DND-41 (cell line): Measurements from ENCODE around the gene DISC1.

Experiments used
- ATAC-seq: fragments of 200-7000 bp; cut with Tn5 transposase; 3 replicates; pipeline ENCODE4 v1.9.1; 2021; ENCODE audit warnings: low read depth; ENCODE audit not compliant: insufficient read depth
- DNase-seq: peaks from one replicate; pipeline ENCODE4 v3.0.0-alpha.2; 2020
- H2AFZ ChIP-seq: 2 replicates; pipeline ENCODE4 v1.6.0; 2012; ENCODE audit warnings: low read depth, low read length
- H3K27ac ChIP-seq: 2 replicates; pipeline ENCODE4 v1.5.1; 2012; ENCODE audit warnings: low read length, inconsistent platforms
- H3K27me3 ChIP-seq: fragments of 200-600 bp; sonication (generic); 2 replicates; pipeline ENCODE4 v1.6.0; 2012; ENCODE audit warnings: low read length, mild to moderate bottlenecking, inconsistent platforms; ENCODE audit not compliant: insufficient read depth, poor library complexity
- H3K36me3 ChIP-seq: 2 replicates; pipeline ENCODE4 v1.5.1; 2012; ENCODE audit warnings: low read length, inconsistent platforms; ENCODE audit not compliant: insufficient read depth
- H3K4me1 ChIP-seq: 2 replicates; pipeline ENCODE4 v1.5.1; 2012; ENCODE audit warnings: mild to moderate bottlenecking, low read length; ENCODE audit not compliant: insufficient read depth
- H3K4me2 ChIP-seq: 2 replicates; pipeline ENCODE4 v1.6.0; 2012; ENCODE audit warnings: mild to moderate bottlenecking, moderate library complexity, low read length, inconsistent platforms; ENCODE audit not compliant: insufficient read depth
- H3K4me3 ChIP-seq, 2 experiments: fragments of 200-600 bp in 1 of 2; shearing (Covaris generic) in 1 of 2; 2 replicates each; pipeline ENCODE4 v1.5.1; 2012 to 2016; ENCODE audit warnings: inconsistent platforms in 2 of 2, low read length in 2 of 2, mild to moderate bottlenecking in 2 of 2, low read depth in 1 of 2, moderate library complexity in 1 of 2
- H3K79me2 ChIP-seq: 2 replicates; pipeline ENCODE4 v1.6.0; 2012; ENCODE audit warnings: low read length, inconsistent platforms; ENCODE audit not compliant: insufficient read depth
- H3K9ac ChIP-seq: 2 replicates; pipeline ENCODE4 v1.6.0; 2012; ENCODE audit warnings: low read depth, mild to moderate bottlenecking, inconsistent platforms, low read length, moderate library complexity
- H3K9me3 ChIP-seq: 2 replicates; pipeline ENCODE4 v1.5.1; 2012; ENCODE audit warnings: low read length, moderate library complexity, mild to moderate bottlenecking, inconsistent platforms; ENCODE audit not compliant: insufficient read depth, severe bottlenecking
- H4K20me1 ChIP-seq: 2 replicates; pipeline ENCODE4 v1.6.0; 2012; ENCODE audit warnings: low read length; ENCODE audit not compliant: insufficient read depth
- EZH2 ChIP-seq: IDR thresholded peaks from 3 replicates; pipeline ENCODE4 v1.6.1; 2012; ENCODE audit warnings: borderline replicate concordance, low read depth, mild to moderate bottlenecking, moderate library complexity, low read length, inconsistent platforms; ENCODE audit not compliant: severe bottlenecking
- TF ChIP-seq, protein P1 (sequence below): IDR thresholded peaks from 2 replicates; pipeline ENCODE4 v1.5.1; 2012; ENCODE audit warnings: borderline replicate concordance, low read length, moderate library complexity, mild to moderate bottlenecking; ENCODE audit not compliant: poor library complexity, severe bottlenecking; ENCODE audit errors: extremely low read depth

DISC1 gene

DNA sequence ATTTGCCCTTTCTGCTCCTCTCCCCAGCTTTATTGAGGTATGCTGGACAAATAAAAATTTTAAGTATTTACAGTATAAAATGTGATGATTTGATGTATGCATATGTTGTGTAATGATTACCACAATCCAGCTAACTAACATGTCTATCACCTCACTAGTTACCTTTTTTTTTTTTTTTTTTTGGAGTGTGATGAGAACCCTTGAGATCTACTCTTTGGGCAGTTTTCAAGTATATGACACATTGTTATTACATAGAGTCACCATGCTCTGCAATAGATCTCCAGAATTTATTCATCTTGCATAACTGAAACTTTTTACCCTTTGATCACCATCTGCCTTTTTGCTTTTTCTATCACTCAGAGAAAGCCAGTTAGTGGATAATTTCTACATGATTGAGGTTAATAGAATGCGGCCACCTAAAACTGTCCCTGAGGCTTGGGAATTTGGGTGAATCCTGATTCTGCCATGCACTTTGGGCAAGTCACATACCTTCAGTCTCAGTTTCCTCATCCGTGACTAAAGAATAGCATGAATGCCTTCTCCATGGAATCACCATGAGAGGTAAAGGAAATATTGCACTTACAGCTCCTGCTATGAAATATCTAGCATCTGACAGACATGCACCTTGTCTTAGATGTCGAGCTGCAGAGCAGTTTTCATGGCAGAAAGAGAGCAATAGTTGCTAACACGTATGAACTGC, 295.2 kb downstream of the DISC1 start:
- no peaks in the 10 kb centered on the region for H3K9me3 ChIP-seq
- no peak for ATAC-seq

DNA sequence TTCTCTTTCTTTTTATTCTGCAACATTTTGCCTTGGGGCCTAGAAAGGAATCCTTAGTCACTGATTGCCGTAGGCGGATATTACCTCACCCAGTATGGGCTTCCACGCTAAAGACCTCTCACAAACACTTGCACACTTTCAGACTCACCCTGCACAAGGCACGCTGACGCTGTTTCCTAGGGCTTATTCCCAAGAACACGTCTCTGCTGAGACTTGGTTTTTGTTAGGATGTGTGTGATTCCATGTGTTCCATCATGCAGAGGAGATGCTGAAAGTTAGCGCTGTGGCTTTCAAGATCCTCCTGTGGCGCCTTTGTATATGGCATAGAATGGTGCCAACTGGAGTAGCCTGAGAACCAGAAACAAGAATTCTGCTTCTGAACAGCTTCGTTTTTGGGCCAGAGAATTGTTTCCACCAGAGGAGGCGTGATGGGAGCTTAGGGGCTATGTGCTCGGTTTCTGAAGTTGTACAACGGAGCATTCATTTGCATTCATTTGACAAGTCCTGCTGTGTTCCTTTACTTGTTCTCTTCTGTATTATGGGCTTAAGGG, 297.0 kb downstream of the DISC1 start:
- no peak overlapping the region for H3K4me3 ChIP-seq
- no peaks in the 10 kb centered on the region for H3K27me3 ChIP-seq
- peaks cover 14% of the 10 kb centered on the region for H3K4me1 ChIP-seq
- no peaks in the 10 kb centered on the region for H4K20me1 ChIP-seq
- no peak for DNase-seq
- H3K36me3 ChIP-seq: no peaks in the 10 kb centered on the region
- no peak overlapping the region for H3K4me2 ChIP-seq
- TF ChIP-seq, protein P1, sequence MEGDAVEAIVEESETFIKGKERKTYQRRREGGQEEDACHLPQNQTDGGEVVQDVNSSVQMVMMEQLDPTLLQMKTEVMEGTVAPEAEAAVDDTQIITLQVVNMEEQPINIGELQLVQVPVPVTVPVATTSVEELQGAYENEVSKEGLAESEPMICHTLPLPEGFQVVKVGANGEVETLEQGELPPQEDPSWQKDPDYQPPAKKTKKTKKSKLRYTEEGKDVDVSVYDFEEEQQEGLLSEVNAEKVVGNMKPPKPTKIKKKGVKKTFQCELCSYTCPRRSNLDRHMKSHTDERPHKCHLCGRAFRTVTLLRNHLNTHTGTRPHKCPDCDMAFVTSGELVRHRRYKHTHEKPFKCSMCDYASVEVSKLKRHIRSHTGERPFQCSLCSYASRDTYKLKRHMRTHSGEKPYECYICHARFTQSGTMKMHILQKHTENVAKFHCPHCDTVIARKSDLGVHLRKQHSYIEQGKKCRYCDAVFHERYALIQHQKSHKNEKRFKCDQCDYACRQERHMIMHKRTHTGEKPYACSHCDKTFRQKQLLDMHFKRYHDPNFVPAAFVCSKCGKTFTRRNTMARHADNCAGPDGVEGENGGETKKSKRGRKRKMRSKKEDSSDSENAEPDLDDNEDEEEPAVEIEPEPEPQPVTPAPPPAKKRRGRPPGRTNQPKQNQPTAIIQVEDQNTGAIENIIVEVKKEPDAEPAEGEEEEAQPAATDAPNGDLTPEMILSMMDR: no peak
- no peak for TF ChIP-seq EZH2
- ATAC-seq: no peak
- no peaks in the 10 kb centered on the region for H3K79me2 ChIP-seq
- no peak overlapping the region for H3K9ac ChIP-seq
- no peaks in the 10 kb centered on the region for H3K9me3 ChIP-seq
- no peak overlapping the region for H3K27ac ChIP-seq
- H2AFZ ChIP-seq: no peak overlapping the region

More for the DNA sequence above, 295.2 kb downstream of the DISC1 start:
- Histone ChIP-seq H3K4me2 (no peak overlapping the region), H3K9ac (no peak overlapping the region), H3K27ac (no peak overlapping the region), H4K20me1 (no peaks in the 10 kb centered on the region), H3K27me3 (no peaks in the 10 kb centered on the region), H3K79me2 (no peaks in the 10 kb centered on the region), H3K36me3 (no peaks in the 10 kb centered on the region), H2AFZ (no peak overlapping the region), H3K4me1 (peaks cover 22% of the 10 kb centered on the region), H3K4me3 (no peak overlapping the region)
- no peak for DNase-seq
- TF ChIP-seq, protein P1: no peak
- no peak for TF ChIP-seq EZH2

DNA sequence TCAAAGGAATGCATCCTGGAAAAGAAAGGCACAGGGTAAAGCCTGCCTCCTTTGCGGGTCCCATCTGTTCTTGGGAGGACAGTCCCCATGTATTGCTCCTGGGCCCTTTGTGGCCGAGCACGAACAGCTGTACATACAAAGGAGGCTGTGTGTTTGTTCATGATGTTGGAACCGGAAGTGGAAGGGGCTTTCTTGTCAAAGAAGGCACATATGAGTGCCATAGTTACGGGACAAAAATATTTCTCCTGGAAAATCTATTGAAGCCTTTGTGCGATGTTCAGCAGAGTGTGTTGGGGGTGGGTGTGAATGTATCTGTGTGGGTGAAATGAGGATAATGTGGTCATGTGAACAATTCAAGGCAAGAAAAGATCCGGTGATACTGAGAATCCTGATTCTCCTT, 297.6 kb downstream of the DISC1 start:
- ATAC-seq (no peak), DNase-seq (no peak)
- H3K9ac ChIP-seq: no peak overlapping the region
- no peaks in the 10 kb centered on the region for H4K20me1 ChIP-seq
- H3K4me3 ChIP-seq: no peak overlapping the region
- no peak for TF ChIP-seq EZH2
- TF ChIP-seq, protein P1: no peak
- H3K27me3 ChIP-seq: no peaks in the 10 kb centered on the region
- H3K4me2 ChIP-seq: no peak overlapping the region
- H3K79me2 ChIP-seq: no peaks in the 10 kb centered on the region
- H3K9me3 ChIP-seq: no peaks in the 10 kb centered on the region
- peaks cover 8% of the 10 kb centered on the region for H3K4me1 ChIP-seq
- H2AFZ ChIP-seq: no peak overlapping the region
- no peaks in the 10 kb centered on the region for H3K36me3 ChIP-seq
- no peak overlapping the region for H3K27ac ChIP-seq
